ENCODE results near the gene PRDM16. TPM values are rescaled to one million over a fixed set of nuclear protein-coding genes. Genes with fewer than 3 reads are reported as not detected.
A peak's percentile ranks its signal among the peaks of the same experiment; 100 is the strongest.

PRDM16 gene
- total RNA-seq, 4 donors from 2014 or later: 0.41 to 0.95 TPM; not detected in 2

- H3K27me3 ChIP-seq: peaks cover 15% of the 10 kb centered on the region
- no peak for DNase-seq
These were observed 252.8 kb downstream of the PRDM16 start for GRCh38 chr1:3321559-3322449.

DNA sequence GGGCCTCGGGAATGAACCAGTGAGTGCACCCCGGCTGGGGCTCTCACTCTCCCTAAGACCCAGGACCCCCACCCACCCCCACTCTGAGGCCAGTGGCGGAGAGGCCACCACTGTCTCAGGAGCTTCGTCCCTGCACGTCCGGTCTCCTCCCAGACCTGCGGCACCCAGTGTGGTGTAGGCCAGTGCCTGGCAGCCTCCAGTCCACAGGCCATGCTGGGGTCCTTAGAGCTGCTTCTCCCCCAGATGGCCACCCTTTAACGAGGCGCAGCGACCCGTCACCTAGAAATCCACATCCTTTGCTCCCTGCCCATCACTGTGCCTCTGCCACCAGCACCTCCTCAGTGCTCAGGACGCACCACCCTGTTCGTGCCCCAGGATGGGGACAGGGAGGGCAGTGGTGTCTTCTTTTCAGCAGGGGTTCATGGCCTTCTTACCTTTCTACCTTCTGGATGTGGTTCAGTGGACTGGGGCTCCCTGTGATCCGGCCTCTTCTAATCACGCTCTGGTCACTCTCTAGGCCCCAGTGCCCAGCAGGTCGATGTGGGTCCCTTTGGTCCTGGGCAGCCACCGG is 253.5 kb downstream of the PRDM16 start:
- Histone ChIP-seq H3K4me3 (no peak overlapping the region), H3K4me1 (peaks cover 16 to 32% (median 23%) of the 10 kb centered on the region in 4 donors), H3K27ac (peak overlapping the region; percentile 17 to 62 (median 28)), H3K27me3 (peaks cover 15% of the 10 kb centered on the region), H3K9me3 (no peaks in the 10 kb centered on the region), H3K36me3 (no peaks in the 10 kb centered on the region)
- in situ Hi-C loops (cut with MboI; ENCODE audit: low pct_ligation_motif_present in 1 of 4, low pct_unique_long_range_greater_than_20kb in 1 of 4, low sequenced_read_pairs in 3 of 4) (no loop called here), intact Hi-C loops (cut with DNase I; ENCODE audit: low total_unique reads) (no loop called here)
- DNase-seq: no peak
- 55% methylated on average over 17 of the region's 17 CpGs; no CpG with 5 or more reads in 1 of the 2 donors for WGBS, 2 donors (ENCODE audit: low coverage in 1 of 2)
- no peak for TF ChIP-seq POLR2AphosphoS5 (IDR thresholded peaks at IDR 0.05)
- TF ChIP-seq POLR2A (IDR thresholded peaks at IDR 0.05): no peak
- TF ChIP-seq EP300 (IDR thresholded peaks at IDR 0.05; ENCODE audit: low read depth): no peak
- TF ChIP-seq, protein P1, sequence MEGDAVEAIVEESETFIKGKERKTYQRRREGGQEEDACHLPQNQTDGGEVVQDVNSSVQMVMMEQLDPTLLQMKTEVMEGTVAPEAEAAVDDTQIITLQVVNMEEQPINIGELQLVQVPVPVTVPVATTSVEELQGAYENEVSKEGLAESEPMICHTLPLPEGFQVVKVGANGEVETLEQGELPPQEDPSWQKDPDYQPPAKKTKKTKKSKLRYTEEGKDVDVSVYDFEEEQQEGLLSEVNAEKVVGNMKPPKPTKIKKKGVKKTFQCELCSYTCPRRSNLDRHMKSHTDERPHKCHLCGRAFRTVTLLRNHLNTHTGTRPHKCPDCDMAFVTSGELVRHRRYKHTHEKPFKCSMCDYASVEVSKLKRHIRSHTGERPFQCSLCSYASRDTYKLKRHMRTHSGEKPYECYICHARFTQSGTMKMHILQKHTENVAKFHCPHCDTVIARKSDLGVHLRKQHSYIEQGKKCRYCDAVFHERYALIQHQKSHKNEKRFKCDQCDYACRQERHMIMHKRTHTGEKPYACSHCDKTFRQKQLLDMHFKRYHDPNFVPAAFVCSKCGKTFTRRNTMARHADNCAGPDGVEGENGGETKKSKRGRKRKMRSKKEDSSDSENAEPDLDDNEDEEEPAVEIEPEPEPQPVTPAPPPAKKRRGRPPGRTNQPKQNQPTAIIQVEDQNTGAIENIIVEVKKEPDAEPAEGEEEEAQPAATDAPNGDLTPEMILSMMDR (IDR thresholded peaks at IDR 0.05): no peak

More at GRCh38 chr1:3321559-3322449, 252.8 kb downstream of the PRDM16 start:
- H3K27ac ChIP-seq: peak overlapping the region in 1 of 4 donors; percentile 62
- intact Hi-C loops (cut with DNase I; ENCODE audit: low total_unique reads) (no loop called here), in situ Hi-C loops (cut with MboI; ENCODE audit: low pct_ligation_motif_present in 1 of 4, low pct_unique_long_range_greater_than_20kb in 1 of 4, low sequenced_read_pairs in 3 of 4) (no loop called here)
- no peaks in the 10 kb centered on the region for H3K9me3 ChIP-seq
- peaks cover 16 to 32% (median 23%) of the 10 kb centered on the region in 4 donors for H3K4me1 ChIP-seq
- TF ChIP-seq, protein P1 (IDR thresholded peaks at IDR 0.05): no peak
- no peak for TF ChIP-seq POLR2A (IDR thresholded peaks at IDR 0.05)
- TF ChIP-seq POLR2AphosphoS5 (IDR thresholded peaks at IDR 0.05): no peak
- TF ChIP-seq EP300 (IDR thresholded peaks at IDR 0.05; ENCODE audit: low read depth): no peak
- H3K36me3 ChIP-seq: no peaks in the 10 kb centered on the region
- 44 to 85% methylated on average over 6 to 25 of the region's 25 CpGs for WGBS, 2 donors (ENCODE audit: low coverage in 1 of 2)
- no peak overlapping the region for H3K4me3 ChIP-seq

DNA sequence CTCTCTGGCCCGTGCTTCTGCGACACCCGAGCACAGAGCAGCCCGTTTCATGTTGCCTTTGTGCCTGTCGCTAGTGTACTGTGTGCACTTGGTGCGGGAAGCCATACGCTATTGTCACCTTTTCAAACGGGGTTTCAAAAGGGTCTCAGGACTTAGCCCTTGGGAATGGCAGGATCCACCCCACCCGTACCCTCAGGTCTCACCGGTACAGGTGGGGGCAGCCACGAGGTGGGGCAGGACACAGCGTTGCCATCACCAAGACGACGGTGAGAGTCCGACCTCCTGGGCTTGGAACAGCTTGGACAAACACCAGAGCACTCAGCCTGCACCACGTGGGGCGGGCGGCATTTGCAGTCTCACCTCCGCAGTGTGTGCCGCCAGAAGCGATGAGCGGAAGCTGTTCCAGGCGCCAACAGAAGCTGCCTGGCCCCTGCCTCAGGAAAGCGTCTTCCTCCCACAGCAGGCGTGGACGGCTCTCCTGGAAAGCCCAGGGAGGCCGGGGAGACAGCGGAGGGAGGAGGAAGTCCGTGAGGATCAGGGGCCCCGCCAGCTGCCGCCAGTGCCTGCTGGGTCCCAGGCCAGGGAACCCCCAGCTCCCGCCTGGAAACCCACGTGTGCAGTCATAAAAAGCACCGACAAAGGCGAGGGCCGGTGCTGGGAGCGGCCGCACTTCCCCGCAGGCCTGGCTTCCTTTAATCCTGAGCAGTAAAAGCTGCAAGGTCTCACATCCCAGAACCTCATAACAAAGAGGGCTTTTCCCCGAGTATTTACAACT is 254.2 kb downstream of the PRDM16 start:
- in situ Hi-C loops (cut with MboI; ENCODE audit: low pct_ligation_motif_present in 1 of 4, low pct_unique_long_range_greater_than_20kb in 1 of 4, low sequenced_read_pairs in 3 of 4): no loop called here
- TF ChIP-seq POLR2AphosphoS5 (IDR thresholded peaks at IDR 0.05): no peak
- TF ChIP-seq, protein P1 (IDR thresholded peaks at IDR 0.05): no peak
- TF ChIP-seq POLR2A (IDR thresholded peaks at IDR 0.05): no peak
- TF ChIP-seq EP300 (IDR thresholded peaks at IDR 0.05; ENCODE audit: low read depth): no peak
- H3K9me3 ChIP-seq: no peaks in the 10 kb centered on the region
- intact Hi-C loops (cut with DNase I; ENCODE audit: low total_unique reads): no loop called here
- WGBS, 2 donors (ENCODE audit: low coverage in 1 of 2): 34% methylated on average over 35 of the region's 40 CpGs; no CpG with 5 or more reads in 1 of the 2 donors
- peak; percentile 50 for DNase-seq
- peak overlapping the region; percentile 17 to 62 (median 28) for H3K27ac ChIP-seq
- H3K27me3 ChIP-seq: peaks cover 15% of the 10 kb centered on the region
- H3K36me3 ChIP-seq: no peaks in the 10 kb centered on the region
- H3K4me3 ChIP-seq: no peak overlapping the region
- peaks cover 16 to 32% (median 23%) of the 10 kb centered on the region in 4 donors for H3K4me1 ChIP-seq
